Measurements from ENCODE around the gene ANKRD34C. TPM values are rescaled to one million over a fixed set of nuclear protein-coding genes. Genes with fewer than 3 reads are reported as not detected.

ANKRD34C gene
- polyA plus RNA-seq (2011; rRNA removed) (not detected in 2 replicates), polyA minus RNA-seq (2011; rRNA and poly(A)+ RNA removed) (not detected in 2 replicates)

DNA sequence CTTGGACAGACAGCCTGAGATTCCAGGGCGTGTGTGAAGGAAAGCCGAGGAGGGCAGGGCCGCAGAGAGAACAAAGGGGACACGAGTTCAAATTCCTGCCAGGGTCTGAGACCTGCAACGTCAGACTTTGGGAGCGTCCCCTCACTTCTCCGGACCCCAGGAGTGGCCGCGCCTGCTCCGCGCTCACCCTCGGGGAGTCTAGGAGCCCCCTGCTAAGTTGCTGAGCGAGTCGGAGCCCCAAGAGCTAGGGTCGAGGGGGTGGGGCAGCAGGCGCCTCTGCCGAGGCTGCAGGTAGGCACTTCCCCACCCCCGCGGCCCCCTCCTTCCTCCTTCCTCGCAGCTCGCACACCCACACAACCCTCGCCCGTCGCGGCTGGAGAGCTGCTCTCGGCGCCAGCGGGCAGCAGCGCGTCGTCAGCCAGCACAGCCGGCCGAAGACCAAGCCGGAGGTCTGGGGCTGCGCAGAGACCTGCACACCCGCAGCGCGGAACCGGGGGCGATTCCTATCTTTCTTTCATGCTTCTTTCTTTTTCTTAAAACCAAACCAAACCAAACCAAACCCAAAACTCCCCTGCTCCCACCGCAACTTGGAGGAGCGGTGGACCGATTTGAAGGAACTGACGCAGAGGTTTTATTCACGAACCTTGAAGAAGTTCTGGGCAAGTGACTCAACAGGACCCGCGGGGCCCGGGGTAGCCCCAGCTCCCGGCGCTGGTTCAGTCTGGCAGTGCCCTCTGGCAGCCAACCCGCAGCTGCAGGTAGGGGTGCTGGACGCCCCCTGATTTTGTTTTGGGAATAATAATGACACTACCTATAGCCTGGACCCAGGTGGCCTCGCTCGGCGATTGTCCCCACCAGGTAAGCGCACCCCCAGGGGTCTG, at the start of gene ANKRD34C:
TSS of gene ANKRD34C (plus strand) at position 352 of the 881 bp plus-strand sequence. CDS start 10,563 bp downstream, outside the sequence.
- Histone ChIP-seq H3K9me3 (ENCODE audit: control insufficient read depth, insufficient read depth, low read length) (peaks cover 9% of the 10 kb centered on the region; the same call in 1 of the 2 replicates), H3K27me3 (ENCODE audit: control insufficient read depth, insufficient read depth, low read length) (peaks cover 25% of the 10 kb centered on the region), H3K27ac (ENCODE audit: low read depth, low read length) (no peak within 1 kb of the TSS), H3K4me3 (ENCODE audit: low read depth, low read length) (no peak within 1 kb of the TSS)
- no peak for DNase-seq (ENCODE audit: low read depth, low spot score)
- ChIA-PET POLR2A (no interaction called here), CTCF (no interaction called here)
- TF ChIP-seq, protein P1, sequence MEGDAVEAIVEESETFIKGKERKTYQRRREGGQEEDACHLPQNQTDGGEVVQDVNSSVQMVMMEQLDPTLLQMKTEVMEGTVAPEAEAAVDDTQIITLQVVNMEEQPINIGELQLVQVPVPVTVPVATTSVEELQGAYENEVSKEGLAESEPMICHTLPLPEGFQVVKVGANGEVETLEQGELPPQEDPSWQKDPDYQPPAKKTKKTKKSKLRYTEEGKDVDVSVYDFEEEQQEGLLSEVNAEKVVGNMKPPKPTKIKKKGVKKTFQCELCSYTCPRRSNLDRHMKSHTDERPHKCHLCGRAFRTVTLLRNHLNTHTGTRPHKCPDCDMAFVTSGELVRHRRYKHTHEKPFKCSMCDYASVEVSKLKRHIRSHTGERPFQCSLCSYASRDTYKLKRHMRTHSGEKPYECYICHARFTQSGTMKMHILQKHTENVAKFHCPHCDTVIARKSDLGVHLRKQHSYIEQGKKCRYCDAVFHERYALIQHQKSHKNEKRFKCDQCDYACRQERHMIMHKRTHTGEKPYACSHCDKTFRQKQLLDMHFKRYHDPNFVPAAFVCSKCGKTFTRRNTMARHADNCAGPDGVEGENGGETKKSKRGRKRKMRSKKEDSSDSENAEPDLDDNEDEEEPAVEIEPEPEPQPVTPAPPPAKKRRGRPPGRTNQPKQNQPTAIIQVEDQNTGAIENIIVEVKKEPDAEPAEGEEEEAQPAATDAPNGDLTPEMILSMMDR (IDR thresholded peaks at IDR 0.05; ENCODE audit: low read depth, low read length), result no peak

DNA sequence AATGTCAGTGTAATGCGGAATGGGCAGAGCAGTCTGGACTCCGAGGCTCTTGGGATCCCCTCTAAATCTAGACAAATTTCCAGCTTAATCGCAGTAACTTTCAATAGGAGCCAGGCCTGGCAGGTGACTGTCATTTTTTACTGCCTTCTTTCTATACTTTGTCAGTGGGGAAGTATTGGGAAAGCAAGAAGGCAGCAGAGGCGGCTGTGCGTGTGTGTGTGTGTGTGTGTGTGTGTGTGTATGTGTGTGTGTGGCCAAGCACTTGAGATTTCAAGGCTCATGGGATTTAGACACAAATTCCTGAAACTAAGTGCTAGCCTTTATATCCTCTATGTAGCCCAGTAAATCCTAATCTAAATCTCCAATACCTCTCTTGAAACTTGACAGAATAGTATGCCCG, 49.3 kb upstream of the ANKRD34C start:
- POLR2A ChIA-PET, result no interaction called here
- CTCF ChIA-PET, result no interaction called here
- TF ChIP-seq, protein P1 (IDR thresholded peaks at IDR 0.05; ENCODE audit: low read depth, low read length), result no peak

DNA sequence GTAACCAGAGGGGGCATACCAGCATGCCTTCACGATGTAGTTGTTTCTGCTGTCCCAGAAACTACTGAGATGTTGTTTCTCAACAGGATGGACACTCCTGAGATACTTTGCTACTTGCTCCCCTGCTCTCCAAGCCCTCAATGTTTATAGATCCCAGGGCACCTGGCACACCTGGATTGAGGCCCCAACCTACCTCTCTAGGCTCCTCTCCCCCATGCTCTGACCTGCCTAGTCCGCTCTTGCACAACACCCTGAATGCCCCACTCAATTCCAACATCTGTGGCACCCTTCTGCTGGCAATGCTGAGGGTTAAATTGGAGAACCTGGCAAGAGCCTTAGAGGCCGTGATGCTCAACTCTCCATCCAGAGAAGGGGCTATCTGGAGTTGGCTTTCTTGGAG, 42.5 kb upstream of the ANKRD34C start:
- no peak for DNase-seq (ENCODE audit: low read depth, low spot score)
- TF ChIP-seq, protein P1 (IDR thresholded peaks at IDR 0.05; ENCODE audit: low read depth, low read length), result no peak
- H3K27me3 ChIP-seq (ENCODE audit: control insufficient read depth, insufficient read depth, low read length), result peaks cover 2% of the 10 kb centered on the region
- H3K9me3 ChIP-seq (ENCODE audit: control insufficient read depth, insufficient read depth, low read length), result no peaks in the 10 kb centered on the region
- H3K27ac ChIP-seq (ENCODE audit: low read depth, low read length), result no peak overlapping the region
- H3K4me3 ChIP-seq (ENCODE audit: low read depth, low read length), result no peak overlapping the region
- CTCF ChIA-PET, result no interaction called here
- POLR2A ChIA-PET, result no interaction called here

More for the DNA sequence above, 49.3 kb upstream of the ANKRD34C start:
- H3K27ac ChIP-seq (ENCODE audit: low read depth, low read length), result no peak overlapping the region
- H3K4me3 ChIP-seq (ENCODE audit: low read depth, low read length), result no peak overlapping the region
- no peak for DNase-seq (ENCODE audit: low read depth, low spot score)
- no peaks in the 10 kb centered on the region for H3K9me3 ChIP-seq (ENCODE audit: control insufficient read depth, insufficient read depth, low read length)
- no peaks in the 10 kb centered on the region for H3K27me3 ChIP-seq (ENCODE audit: control insufficient read depth, insufficient read depth, low read length)

DNA sequence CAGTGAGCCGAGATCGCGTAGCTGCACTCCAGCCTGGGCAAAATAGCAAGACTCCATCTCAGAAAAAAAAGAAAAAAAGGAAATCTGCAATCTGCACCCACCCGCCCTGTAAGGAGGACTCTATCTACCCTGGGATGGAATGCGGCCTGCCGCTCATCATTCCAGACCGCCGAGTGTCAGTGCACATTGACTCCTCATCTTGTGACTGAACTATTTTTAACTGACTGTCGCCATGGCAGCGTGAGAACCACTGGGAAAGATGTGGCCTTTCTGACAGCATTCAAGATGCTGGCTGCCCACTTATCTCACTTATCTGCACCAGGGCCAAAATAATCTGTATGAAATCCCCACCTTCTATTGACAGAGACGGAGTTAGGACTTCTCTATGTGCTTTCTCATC, 38.8 kb upstream of the ANKRD34C start:
- Histone ChIP-seq H3K4me3 (ENCODE audit: low read depth, low read length) (no peak overlapping the region), H3K9me3 (ENCODE audit: control insufficient read depth, insufficient read depth, low read length) (no peaks in the 10 kb centered on the region), H3K27me3 (ENCODE audit: control insufficient read depth, insufficient read depth, low read length) (peaks cover 5% of the 10 kb centered on the region), H3K27ac (ENCODE audit: low read depth, low read length) (no peak overlapping the region)
- DNase-seq (ENCODE audit: low read depth, low spot score), result no peak
- CTCF ChIA-PET, result no interaction called here
- POLR2A ChIA-PET, result no interaction called here
- TF ChIP-seq, protein P1 (IDR thresholded peaks at IDR 0.05; ENCODE audit: low read depth, low read length), result no peak

DNA sequence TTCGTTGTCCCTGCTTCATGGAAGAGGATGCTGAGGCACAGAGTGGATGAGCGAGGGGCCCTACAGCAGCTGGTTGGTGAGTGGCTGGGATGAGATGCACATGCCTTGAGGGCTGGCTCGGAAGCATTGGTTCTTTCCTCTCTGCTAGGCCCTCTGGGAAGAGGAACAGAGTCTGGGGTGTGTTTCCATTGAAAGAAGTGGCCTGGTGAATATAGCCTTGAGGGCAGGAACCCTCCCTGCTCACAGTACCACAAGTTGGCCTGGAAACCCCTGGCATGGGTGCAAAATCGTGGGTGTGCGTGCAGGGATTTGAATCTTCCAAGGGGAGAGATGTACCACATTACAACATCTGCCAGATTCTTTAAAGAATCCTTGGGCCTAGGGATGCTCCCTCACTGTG, 37.6 kb upstream of the ANKRD34C start:
- TF ChIP-seq, protein P1 (IDR thresholded peaks at IDR 0.05; ENCODE audit: low read depth, low read length), result no peak
- CTCF ChIA-PET, result no interaction called here
- DNase-seq (ENCODE audit: low read depth, low spot score), result no peak
- POLR2A ChIA-PET, result no interaction called here
- Histone ChIP-seq H3K4me3 (ENCODE audit: low read depth, low read length) (no peak overlapping the region), H3K27ac (ENCODE audit: low read depth, low read length) (no peak overlapping the region), H3K27me3 (ENCODE audit: control insufficient read depth, insufficient read depth, low read length) (peaks cover 5% of the 10 kb centered on the region), H3K9me3 (ENCODE audit: control insufficient read depth, insufficient read depth, low read length) (no peaks in the 10 kb centered on the region)
